Stimulated activated CD4-positive, alpha-beta T cell treated with anti-CD3 and anti-CD28 coated beads, Interleukin-4, amount 100 ng/mL, for 4 hours (primary cell): ENCODE results near the gene CNTNAP2.
"Not testable (repeated sequence)": the region's sequence is repeated elsewhere in the genome, so short reads cannot be mapped to it uniquely, and the experiment has no call there.

Experiments
- DNase-seq, 2 experiments: peaks; one replicate each; pipeline ENCODE4 v3.0.0-alpha.2; 2020

The CNTNAP2 gene

GRCh38 chr7:148011753-148012152 is 1895.2 kb downstream of the CNTNAP2 start:
- DNase-seq: no peak

DNA sequence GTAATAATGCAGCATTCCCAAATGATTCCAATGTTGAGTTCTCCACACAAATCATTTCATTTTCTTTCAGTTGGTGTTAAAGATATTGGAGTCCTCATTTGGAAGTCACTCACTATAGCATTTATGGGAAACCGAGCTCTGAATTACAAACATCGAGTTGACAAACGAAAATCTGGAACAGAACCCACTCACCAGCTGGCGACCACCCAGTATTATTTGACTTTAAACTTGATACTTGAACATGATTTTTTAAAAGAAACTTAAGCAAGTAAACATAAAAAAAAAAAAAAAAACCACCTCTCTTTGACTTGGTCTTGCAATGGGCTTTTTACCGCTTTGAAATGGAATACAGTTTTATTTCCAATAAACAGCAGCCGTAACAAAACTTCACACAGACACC is 1897.4 kb downstream of the CNTNAP2 start:
- no peak for DNase-seq

- DNase-seq: no peak
Measured at GRCh38 chr7:148014541-148014940, 1897.9 kb downstream of the CNTNAP2 start.

DNA sequence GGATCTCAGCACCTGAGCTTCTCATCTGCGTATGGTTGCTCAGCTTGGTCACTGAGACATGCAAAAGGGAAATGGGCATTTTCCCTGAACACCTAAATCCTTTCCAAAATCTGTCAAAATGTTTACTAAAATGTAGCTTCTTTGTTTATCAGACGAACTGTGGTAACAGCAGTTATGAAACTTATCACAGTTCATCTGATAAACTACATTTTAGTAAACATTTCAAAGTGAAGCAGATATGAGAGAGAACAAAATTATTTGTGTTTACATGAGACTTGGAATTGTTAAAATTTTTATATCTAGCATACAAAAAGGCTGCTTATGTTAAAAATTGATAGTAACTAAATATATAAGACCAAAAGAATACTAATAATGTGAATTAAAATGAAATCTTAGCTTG is 1900.5 kb downstream of the CNTNAP2 start:
- no peak for DNase-seq

DNA sequence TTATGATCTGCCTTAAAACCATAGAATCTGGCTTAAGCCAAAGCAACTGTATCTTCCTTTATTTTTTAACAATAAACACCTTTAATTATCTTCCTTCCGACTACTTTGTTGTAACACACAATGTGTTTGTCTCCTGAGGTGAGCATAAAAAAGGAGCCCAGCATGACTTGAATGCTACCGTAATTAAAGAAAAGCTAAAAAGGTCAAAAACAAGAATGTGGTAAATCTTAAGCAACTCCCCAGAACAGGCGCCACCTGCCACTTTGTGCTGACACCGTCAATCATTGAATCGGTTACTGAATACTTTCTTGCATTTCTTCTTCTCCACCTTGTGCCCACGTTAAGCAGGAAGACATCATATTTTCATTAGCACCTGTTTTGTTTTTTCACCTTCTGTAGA is 1904.1 kb downstream of the CNTNAP2 start:
- DNase-seq: no peak

GRCh38 chr7:148021507-148022045 is 1905.0 kb downstream of the CNTNAP2 start:
- no peak for DNase-seq

- DNase-seq: no peak
Measured at GRCh38 chr7:148022832-148023231, 1906.2 kb downstream of the CNTNAP2 start.

DNA sequence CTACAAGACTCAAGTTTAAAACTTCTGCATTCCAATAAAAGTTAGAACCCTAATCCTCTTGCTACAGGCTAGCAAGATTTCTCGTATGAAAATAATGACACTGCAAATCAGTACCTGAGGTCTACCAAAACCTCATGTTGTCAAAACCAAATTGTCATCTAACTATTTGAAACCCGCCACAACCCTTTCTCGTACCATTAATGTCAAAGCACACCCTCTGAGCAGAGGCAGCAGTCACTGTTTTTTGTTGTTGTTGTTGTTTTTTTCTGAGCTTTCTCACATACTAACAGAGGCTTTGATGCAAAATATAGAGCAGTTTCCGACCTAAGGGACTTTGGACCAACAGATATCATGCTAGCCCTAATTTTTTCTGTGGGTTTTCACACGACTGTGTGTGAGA is 1910.1 kb downstream of the CNTNAP2 start:
- DNase-seq: no peak

DNA sequence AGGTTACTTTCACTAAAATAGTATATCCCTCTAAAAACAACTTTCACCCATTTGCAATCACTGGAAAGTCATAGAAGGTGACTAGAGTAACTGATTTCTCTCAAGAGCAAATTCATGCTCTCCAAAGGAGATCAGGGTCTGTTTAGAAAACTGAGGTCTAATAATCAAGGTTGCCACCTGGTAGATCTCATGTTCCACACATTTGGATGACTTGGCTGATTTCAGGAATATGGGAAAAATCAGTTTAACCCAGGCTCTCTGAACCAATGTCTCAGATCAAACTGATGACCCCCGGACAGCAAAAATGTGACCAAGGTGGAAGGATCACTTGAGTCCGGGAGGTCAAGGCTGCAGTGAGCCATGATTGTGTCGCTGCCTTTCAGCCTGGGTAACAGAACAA is 1911.6 kb downstream of the CNTNAP2 start:
- DNase-seq: no peak

DNA sequence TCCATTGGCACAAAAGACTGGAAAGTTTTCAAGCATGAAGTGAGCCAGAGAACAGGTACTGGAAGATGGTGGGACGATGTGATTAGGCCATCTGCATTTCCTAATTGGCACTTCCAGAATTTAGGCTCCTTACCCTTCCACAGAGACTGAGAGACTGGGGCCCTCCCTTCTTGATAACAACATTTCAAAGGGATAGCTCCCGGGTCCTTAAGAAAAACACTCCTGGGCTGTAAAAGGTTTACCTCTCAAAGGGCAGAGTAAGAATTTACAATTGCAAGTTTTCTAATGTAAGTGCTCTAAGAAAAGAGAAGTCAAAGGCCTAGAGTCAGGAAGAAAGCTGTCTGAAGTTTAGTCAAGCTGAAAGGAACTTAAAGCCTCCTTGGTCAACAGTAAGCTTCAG is 1914.4 kb downstream of the CNTNAP2 start:
- no peak for DNase-seq

- no peak for DNase-seq
Measured at GRCh38 chr7:148031811-148032210, 1915.2 kb downstream of the CNTNAP2 start.

- no peak for DNase-seq
Measured at GRCh38 chr7:148035950-148036349, 1919.3 kb downstream of the CNTNAP2 start.

GRCh38 chr7:148037044-148037443 is 1920.4 kb downstream of the CNTNAP2 start:
- no peak for DNase-seq

DNA sequence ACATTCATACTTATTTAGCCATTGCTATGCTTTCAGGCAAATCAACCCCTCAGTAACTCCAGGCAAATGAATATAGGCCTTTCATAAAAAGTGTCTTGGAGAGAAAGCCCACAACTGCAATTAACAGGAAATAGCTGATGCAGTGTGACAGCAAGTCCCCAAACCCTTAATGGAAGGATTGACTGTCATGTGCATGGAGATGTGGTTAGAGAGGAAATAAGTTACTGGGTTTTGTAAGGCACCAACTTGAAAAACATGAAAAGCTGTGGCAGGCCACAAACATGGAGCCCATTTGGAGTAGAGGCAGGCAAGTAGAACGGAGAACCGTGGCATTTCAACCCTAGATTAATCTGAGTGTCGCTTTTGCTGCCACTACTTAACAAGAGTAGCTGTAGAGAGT is 1924.6 kb downstream of the CNTNAP2 start:
- no peak for DNase-seq

GRCh38 chr7:148042935-148043631 is 1926.5 kb downstream of the CNTNAP2 start:
- no peak for DNase-seq

- no peak for DNase-seq
Measured at GRCh38 chr7:148044173-148044572, 1927.6 kb downstream of the CNTNAP2 start.

DNA sequence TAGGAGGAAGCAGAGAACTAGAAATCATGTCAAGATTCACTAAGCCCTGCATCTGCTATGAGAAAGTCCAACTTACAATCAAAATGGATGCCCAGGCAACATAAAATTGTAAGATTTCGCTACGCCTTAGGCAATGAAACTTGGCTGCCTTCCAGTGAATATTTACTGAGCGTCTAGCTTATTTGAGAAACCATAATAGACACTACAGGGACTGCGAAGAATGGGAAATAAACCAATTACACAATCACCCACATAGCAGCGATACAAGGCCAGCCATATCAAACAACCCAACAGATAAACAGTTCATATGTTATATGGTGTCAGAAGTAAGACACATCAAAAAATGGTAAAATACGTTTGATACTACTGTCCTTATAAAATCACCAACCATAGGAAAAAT is 1928.9 kb downstream of the CNTNAP2 start:
- no peak for DNase-seq

GRCh38 chr7:148049068-148049467 is 1932.5 kb downstream of the CNTNAP2 start:
- no peak for DNase-seq

- DNase-seq: no peak
Measured at GRCh38 chr7:148050492-148051158, 1934.0 kb downstream of the CNTNAP2 start.

DNA sequence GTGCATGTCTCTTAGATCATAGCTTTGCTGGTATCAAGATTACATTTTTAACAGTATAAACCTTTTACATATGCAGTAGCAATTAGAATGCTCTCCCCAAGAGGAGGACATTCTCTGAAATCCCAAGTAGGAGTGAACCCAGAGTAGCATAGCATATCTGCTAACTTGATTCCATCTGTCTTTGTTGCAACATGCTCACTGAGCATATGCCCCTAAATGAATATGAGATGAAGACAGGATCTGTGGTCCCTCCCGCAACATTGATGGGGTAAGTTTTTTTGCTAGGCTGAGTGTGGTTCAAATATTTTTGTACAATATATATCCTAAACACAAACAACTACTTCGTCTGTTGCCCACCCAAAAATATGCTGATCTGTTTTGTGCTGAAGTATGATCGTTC is 1939.8 kb downstream of the CNTNAP2 start:
- no peak for DNase-seq

- no peak for DNase-seq
Measured at GRCh38 chr7:148058092-148058491, 1941.5 kb downstream of the CNTNAP2 start.

GRCh38 chr7:148058753-148059152 is 1942.2 kb downstream of the CNTNAP2 start:
- no peak for DNase-seq

DNA sequence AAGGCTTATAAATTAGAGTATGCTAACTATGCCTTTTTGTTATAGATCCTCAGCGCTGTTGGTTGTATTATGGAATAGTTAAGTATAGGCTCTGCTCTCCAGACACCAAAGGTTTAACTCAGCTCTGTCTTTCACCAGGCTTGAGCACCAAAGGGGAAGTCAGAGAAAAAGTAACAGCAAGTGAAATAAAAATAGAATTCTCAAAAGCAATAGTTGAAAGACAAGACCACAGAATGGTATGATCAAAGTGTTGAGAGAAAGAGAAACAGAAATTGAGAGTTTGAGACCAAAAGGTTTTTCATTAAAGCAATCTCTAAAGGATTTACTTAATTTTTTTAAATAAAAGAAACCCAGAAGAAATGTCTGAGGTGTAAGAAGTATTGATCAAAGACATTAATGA is 1944.1 kb downstream of the CNTNAP2 start:
- no peak for DNase-seq

DNA sequence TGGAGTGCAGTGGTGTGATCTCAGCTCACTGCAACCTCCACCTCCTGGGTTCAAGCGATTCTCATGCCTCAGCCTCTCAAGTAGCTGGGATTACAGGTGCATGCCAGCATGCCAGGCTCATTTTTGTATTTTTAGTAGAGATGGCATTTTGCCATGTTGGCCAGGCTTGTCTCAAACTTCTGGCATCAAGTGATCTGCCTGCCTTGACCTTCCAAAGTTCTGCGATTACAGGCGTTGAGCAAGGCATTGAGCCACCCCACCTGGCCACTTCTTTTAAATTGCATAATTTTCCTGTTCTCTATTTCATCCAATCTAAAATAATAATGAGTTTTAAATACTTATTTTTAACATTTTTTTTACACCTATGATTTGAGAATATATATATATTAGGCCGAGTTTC is 1961.5 kb downstream of the CNTNAP2 start:
- DNase-seq: not testable (repeated sequence)
